GM12891 (cell line): ENCODE results near the gene BRAP.

ENCODE experiments used
- POLR2A ChIP-seq: IDR thresholded peaks from 2 replicates; pipeline ENCODE4 v1.6.1; 2011; ENCODE audit warnings: low read depth, low read length, control low read depth
- TAF1 ChIP-seq: IDR thresholded peaks from 2 replicates; pipeline ENCODE4 v1.6.1; 2011; ENCODE audit warnings: low read depth, low read length, control low read depth

DNA sequence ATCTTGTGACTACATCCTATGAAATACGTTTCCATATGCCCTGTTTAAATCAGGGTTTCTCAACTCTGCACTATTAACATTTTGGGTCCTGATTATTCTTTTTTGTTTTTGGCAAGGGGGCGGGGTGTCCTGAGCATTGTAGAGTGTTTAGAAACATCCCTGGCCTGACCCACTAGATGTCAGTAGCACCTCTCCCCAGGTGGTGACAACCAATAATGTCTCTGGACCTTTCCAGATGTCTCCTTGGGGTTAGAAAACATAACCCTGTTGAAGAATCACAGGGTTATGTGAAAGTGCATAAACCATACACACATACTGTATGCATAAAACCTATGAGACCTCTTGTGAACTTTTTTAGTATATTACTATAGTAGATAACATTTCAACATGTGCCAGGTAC, 1.5 kb upstream of the BRAP start:
- TF ChIP-seq POLR2A (no peak), TAF1 (no peak)
